GM13976 (cell line): ENCODE data around the gene CYP2W1.

Experiments
- DNase-seq: peaks from one replicate; pipeline ENCODE4 v3.0.0; 2012; ENCODE audit warnings: low spot score
- CTCF ChIP-seq: IDR thresholded peaks from 2 replicates; pipeline ENCODE4 v1.5.1; 2012; ENCODE audit warnings: borderline replicate concordance, mild to moderate bottlenecking; ENCODE audit not compliant: insufficient read depth; ENCODE audit errors: extremely low read depth, missing control alignments, control extremely low read depth
- in situ Hi-C: fragments of 300-500 bp; cut with MboI; formaldehyde crosslinking; loops from one replicate; pipeline ENCODE4 v1.12.0; 2022; ENCODE audit warnings: low sequenced_read_pairs, mixed read lengths, inconsistent platforms; ENCODE audit not compliant: unreplicated experiment

The CYP2W1 gene

GRCh38 chr7:972676-973309, 10.2 kb upstream of the CYP2W1 start:
- in situ Hi-C loops = no loop called here
- DNase-seq = no peak
- TF ChIP-seq CTCF = no peak

- in situ Hi-C loops = no loop called here
- no peak for TF ChIP-seq CTCF
- no peak for DNase-seq
These were observed 9.7 kb upstream of the CYP2W1 start for GRCh38 chr7:973312-973711.

- in situ Hi-C loops = no loop called here
These were observed 8.8 kb upstream of the CYP2W1 start for GRCh38 chr7:974172-974571.

GRCh38 chr7:974820-975681, 7.9 kb upstream of the CYP2W1 start, which contains the start of gene COX19:
COX19 (minus strand) TSS chr7:975549; CDS start chr7:975509, 40 bp downstream.
- no peak for TF ChIP-seq CTCF
- DNase-seq = peak; percentile 96
- in situ Hi-C loops = no loop called here

More at GRCh38 chr7:974172-974571, 8.8 kb upstream of the CYP2W1 start:
- no peak for DNase-seq
- no peak for TF ChIP-seq CTCF

GRCh38 chr7:975702-976473, 7.1 kb upstream of the CYP2W1 start:
- no peak for DNase-seq
- in situ Hi-C loops = no loop called here
- TF ChIP-seq CTCF = no peak

- no peak for TF ChIP-seq CTCF
- DNase-seq = no peak
- in situ Hi-C loops = no loop called here
These were observed 6.1 kb upstream of the CYP2W1 start for GRCh38 chr7:976901-977325.
